Stimulated activated memory B cell treated with anti-CD40 and anti-IgM and Interleukin-4, amounts not matched to agents 10 μg/mL and 1 μg/mL and 100 μg/mL, for 72 hours (primary cell): ENCODE results near the gene TRIML1.
"Not testable (repeated sequence)": the region's sequence is repeated elsewhere in the genome, so short reads cannot be mapped to it uniquely, and the experiment has no call there.

Source experiments
- ATAC-seq: fragments of 150-1000 bp; cut with Tn5 transposase; 2 replicates; pipeline ENCODE4 v1.10.0; 2021
- H3K27ac Mint-ChIP-seq: one replicate; pipeline ENCODE4 v1.8.0; 2022; ENCODE audit warnings: mild to moderate bottlenecking, mixed read lengths
- H3K27me3 Mint-ChIP-seq: one replicate; pipeline ENCODE4 v1.8.0; 2022; ENCODE audit warnings: mixed read lengths
- H3K36me3 Mint-ChIP-seq: one replicate; pipeline ENCODE4 v1.8.0; 2022; ENCODE audit warnings: mixed read lengths
- H3K4me1 Mint-ChIP-seq: one replicate; pipeline ENCODE4 v1.8.0; 2022; ENCODE audit warnings: mixed read lengths
- H3K4me3 Mint-ChIP-seq: one replicate; pipeline ENCODE4 v1.8.0; 2022; ENCODE audit warnings: mild to moderate bottlenecking, moderate library complexity, mixed read lengths
- H3K9me3 Mint-ChIP-seq: one replicate; pipeline ENCODE4 v1.8.0; 2022; ENCODE audit warnings: mixed read lengths

The TRIML1 gene

DNA sequence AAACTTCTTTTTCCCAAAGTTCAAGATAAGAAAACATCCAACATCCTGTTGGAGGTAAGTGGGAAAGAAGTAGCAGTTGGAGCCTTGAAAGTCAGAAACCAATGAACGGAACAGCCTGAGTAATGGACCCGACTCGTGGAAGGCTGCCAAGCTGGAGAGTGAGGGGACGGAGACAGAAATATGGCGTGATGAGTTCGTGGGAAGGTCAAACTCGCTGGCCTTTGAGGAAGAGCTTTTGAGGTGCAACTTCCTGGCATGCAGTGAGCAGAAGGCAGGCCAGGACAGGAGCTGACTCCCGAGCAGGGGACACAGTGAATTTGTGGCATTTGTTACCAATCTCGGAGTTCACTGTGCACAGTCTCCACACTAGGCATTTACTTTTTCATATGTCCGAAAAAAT lies 1.0 kb upstream of the TRIML1 start:
- Mint-ChIP-seq H3K27ac (no peak overlapping the region), H3K4me3 (no peak overlapping the region), H3K4me1 (no peaks in the 10 kb centered on the region), H3K36me3 (no peaks in the 10 kb centered on the region), H3K27me3 (no peaks in the 10 kb centered on the region), H3K9me3 (no peaks in the 10 kb centered on the region)
- ATAC-seq: no peak

GRCh38 chr4:188139671-188140070 lies 430 bp downstream of the TRIML1 start:
- Mint-ChIP-seq H3K4me1 (no peaks in the 10 kb centered on the region), H3K27ac (no peak overlapping the region), H3K4me3 (no peak overlapping the region), H3K36me3 (no peaks in the 10 kb centered on the region), H3K27me3 (no peaks in the 10 kb centered on the region), H3K9me3 (no peaks in the 10 kb centered on the region)
- no peak for ATAC-seq

DNA sequence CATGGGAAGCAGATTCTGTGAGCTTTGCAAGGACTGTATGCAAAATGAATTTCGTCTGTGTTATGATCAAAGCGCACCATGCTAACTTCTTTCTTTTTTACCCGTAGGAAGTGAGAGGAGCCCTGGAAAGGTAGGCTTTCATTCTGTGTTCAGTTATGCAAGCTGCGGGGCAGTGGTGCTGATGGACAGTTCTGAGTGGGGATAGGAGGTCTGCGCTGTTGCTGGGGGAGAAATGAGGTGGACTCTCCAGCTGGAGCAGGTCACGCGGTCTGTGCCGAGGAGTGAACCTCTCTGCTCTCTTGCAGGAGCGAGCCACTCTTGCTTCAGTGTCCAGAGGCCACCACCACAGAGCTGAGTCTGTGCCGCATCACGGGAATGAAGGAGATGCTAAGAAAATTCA lies 4.5 kb downstream of the TRIML1 start:
- no peak overlapping the region for H3K4me3 Mint-ChIP-seq
- no peaks in the 10 kb centered on the region for H3K9me3 Mint-ChIP-seq
- no peak overlapping the region for H3K27ac Mint-ChIP-seq
- no peaks in the 10 kb centered on the region for H3K27me3 Mint-ChIP-seq
- no peaks in the 10 kb centered on the region for H3K4me1 Mint-ChIP-seq
- H3K36me3 Mint-ChIP-seq: no peaks in the 10 kb centered on the region
- no peak for ATAC-seq

DNA sequence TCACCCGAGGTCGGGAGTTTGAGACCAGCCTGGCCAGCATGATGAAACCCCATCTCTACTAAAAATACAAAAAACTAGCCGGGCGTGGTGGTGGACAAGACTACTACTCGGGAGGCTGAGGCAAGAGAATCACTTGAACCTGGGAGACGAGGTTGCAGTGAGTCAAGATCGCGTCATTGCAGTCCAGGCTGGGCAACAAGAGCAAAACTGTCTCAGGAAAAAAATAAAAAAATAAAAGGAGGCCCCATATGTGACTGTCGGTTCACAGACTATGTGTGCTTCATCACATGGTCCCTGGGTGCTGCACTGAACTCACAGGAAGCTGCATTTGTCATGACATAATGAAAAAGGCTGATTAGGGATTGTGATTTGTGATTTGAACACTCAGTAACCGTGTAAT lies 6.4 kb downstream of the TRIML1 start:
- Mint-ChIP-seq H3K4me1 (no peaks in the 10 kb centered on the region), H3K4me3 (no peak overlapping the region), H3K27ac (no peak overlapping the region), H3K36me3 (no peaks in the 10 kb centered on the region), H3K27me3 (no peaks in the 10 kb centered on the region), H3K9me3 (peaks cover under 1% of the 10 kb centered on the region)
- no peak for ATAC-seq

- no peaks in the 10 kb centered on the region for H3K4me1 Mint-ChIP-seq
- ATAC-seq: no peak
- peaks cover 3% of the 10 kb centered on the region for H3K9me3 Mint-ChIP-seq
- H3K4me3 Mint-ChIP-seq: no peak overlapping the region
- no peaks in the 10 kb centered on the region for H3K27me3 Mint-ChIP-seq
- H3K36me3 Mint-ChIP-seq: no peaks in the 10 kb centered on the region
- no peak overlapping the region for H3K27ac Mint-ChIP-seq
Observed at GRCh38 chr4:188146618-188147017, 7.4 kb downstream of the TRIML1 start.

DNA sequence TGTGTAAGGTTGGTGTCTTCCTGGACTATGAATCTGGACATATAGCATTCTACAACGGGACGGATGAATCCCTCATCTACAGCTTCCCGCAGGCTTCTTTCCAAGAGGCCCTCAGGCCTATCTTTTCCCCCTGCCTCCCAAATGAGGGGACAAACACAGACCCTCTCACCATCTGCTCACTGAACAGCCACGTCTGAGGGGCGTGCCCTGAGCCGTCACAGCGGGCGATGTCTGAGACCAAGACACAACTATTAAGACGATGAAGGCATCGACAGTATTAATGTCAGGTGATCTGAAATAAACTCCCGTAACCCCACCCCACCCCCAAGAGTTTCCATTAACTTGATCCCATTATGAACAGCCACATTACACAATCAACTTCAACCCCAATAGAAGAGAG lies 7.9 kb downstream of the TRIML1 start:
- Mint-ChIP-seq H3K36me3 (no peaks in the 10 kb centered on the region), H3K27me3 (no peaks in the 10 kb centered on the region), H3K9me3 (peaks cover 3% of the 10 kb centered on the region), H3K27ac (no peak overlapping the region), H3K4me3 (no peak overlapping the region), H3K4me1 (no peaks in the 10 kb centered on the region)
- no peak for ATAC-seq

DNA sequence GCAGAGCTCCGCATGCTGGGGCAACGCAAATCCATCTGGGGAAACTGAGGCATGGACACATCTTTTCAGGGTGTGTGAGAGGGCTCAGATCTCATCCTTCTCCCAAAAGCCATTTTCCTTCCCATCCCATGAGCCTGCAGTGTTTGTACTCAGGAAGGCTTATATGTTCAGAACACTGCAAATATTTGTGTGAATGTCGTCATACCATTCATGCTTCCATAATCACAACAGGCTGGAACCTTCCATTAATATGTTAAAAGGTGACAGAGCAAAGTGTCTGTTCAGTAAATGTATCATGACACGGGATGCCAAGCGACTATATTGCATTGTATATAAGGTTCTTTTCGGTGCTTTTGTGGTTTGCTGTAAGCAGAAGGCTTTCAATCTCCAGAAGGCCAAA lies 8.5 kb downstream of the TRIML1 start:
- H3K4me3 Mint-ChIP-seq: no peak overlapping the region
- no peak for ATAC-seq
- H3K9me3 Mint-ChIP-seq: peaks cover 3% of the 10 kb centered on the region
- no peaks in the 10 kb centered on the region for H3K36me3 Mint-ChIP-seq
- no peaks in the 10 kb centered on the region for H3K27me3 Mint-ChIP-seq
- no peaks in the 10 kb centered on the region for H3K4me1 Mint-ChIP-seq
- no peak overlapping the region for H3K27ac Mint-ChIP-seq

DNA sequence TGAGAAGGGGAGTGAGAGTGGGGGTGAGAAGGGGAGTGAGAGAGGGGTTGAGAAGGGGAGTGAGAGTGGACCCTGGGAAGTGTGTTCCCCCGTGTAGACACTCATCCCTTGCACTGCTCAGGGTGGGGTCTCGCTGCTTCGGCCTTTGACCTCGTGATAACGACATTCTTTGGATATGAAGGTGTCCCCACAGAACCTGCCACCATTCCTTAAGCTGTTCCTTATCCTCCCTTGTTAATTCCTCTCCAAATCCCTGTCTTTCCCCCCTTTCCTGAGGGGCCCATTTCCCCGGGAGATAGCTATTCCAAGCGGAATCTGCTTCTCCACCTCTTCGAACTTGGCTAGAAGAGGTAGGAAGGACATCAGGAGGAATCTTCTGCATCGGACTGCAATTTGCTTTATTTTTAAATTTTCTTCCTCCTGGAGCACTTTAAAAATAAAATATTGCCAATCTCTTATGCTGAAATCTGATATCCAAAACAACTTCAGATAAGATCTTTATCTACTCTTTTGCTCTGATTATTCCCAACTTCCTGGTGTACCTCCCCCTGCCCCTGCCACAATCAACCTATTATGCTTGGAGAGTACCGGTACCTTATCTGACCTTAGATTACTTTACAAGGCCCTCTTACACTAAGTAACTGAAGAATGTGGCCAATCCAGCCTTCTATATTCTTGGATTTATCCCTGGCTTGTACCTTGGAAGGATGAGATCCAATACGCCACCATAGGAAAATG lies 15.6 kb downstream of the TRIML1 start:
- Mint-ChIP-seq H3K27me3 (no peaks in the 10 kb centered on the region), H3K4me1 (no peaks in the 10 kb centered on the region), H3K36me3 (no peaks in the 10 kb centered on the region)

DNA sequence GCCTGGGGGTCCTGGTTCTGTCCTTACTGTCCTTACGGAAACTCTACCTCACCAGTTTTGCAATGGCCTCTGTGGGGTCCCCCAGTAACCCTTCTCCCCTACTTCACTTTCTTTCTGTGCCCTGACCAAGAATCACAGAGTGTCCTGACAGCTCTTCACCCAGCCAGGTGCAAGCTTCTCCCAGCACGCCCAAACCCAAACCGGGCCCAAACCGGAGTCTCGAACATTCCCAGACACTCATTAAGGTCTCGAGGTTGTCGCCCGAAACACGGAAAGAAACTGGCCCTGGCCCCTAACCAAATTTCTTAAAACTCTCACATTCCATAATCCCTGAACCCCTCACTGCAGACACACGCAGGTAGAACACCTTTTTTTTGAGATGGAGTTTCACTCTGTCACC lies 19.1 kb downstream of the TRIML1 start:
- no peaks in the 10 kb centered on the region for H3K36me3 Mint-ChIP-seq
- no peak overlapping the region for H3K27ac Mint-ChIP-seq
- H3K9me3 Mint-ChIP-seq: peaks cover 3% of the 10 kb centered on the region
- no peak for ATAC-seq
- H3K4me3 Mint-ChIP-seq: no peak overlapping the region
- H3K4me1 Mint-ChIP-seq: no peaks in the 10 kb centered on the region
- H3K27me3 Mint-ChIP-seq: no peaks in the 10 kb centered on the region

More for the DNA sequence above, 15.6 kb downstream of the TRIML1 start:
- ATAC-seq: no peak
- peaks cover 5% of the 10 kb centered on the region for H3K9me3 Mint-ChIP-seq
- no peak overlapping the region for H3K4me3 Mint-ChIP-seq
- no peak overlapping the region for H3K27ac Mint-ChIP-seq

DNA sequence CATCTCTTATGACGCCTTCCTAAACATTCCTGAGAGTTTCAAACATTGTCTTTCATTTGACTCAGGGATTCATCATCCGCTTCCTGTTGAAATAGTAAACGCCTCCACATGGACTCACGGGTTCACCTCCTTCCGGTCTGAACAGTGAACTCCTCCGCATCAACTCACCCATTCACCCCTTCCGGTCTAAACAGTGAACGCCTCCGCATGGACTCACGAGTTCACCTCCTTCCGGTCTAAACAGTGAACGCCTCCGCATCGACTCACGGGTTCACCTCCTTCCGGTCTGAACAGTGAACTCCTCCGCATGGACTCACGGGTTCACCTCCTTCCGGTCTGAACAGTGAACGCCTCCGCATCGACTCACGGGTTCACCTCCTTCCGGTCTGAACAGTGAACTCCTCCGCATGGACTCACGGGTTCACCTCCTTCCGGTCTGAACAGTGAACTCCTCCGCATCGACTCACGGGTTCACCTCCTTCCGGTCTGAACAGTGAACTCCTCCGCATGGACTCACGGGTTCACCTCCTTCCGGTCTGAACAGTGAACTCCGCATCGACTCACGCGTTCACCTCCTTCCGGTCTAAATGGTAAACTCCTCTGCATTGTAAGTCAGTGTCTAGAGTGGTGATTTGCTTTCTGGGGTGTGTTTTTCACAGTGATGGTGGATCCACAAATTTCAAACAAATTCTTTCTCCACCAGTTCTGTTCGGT lies 20.4 kb downstream of the TRIML1 start:
- not testable (repeated sequence) for H3K27me3 Mint-ChIP-seq, H3K4me3 Mint-ChIP-seq, H3K27ac Mint-ChIP-seq, H3K36me3 Mint-ChIP-seq, ATAC-seq, H3K9me3 Mint-ChIP-seq, H3K4me1 Mint-ChIP-seq

DNA sequence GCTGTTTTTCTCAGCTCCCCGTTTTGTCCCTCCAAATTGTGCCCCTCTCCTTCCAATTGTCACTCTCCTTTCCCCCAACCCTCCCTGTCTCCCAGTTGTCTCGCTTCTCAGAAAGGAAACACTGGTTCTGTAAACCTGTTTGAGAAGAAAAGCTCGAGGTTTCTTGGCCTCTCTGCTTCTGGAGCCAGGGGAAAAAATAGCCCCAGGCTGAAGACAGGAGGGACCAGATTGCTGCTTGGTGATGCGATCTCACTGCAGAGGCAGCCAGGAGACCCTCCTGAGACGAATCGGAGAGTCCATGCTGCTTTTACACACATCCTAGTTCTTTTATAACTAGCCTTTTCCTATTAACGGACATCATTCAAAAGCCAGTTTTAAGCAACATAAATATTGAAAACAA lies 21.2 kb downstream of the TRIML1 start:
- ATAC-seq: no peak
- Mint-ChIP-seq H3K4me1 (no peaks in the 10 kb centered on the region), H3K9me3 (peaks cover 3% of the 10 kb centered on the region), H3K4me3 (no peak overlapping the region), H3K27ac (no peak overlapping the region), H3K27me3 (no peaks in the 10 kb centered on the region), H3K36me3 (no peaks in the 10 kb centered on the region)

- Mint-ChIP-seq H3K4me3 (no peak overlapping the region), H3K27ac (no peak overlapping the region), H3K27me3 (no peaks in the 10 kb centered on the region), H3K9me3 (peaks cover 3% of the 10 kb centered on the region), H3K36me3 (no peaks in the 10 kb centered on the region), H3K4me1 (no peaks in the 10 kb centered on the region)
- no peak for ATAC-seq
Observed at GRCh38 chr4:188161167-188161566, 21.9 kb downstream of the TRIML1 start.

DNA sequence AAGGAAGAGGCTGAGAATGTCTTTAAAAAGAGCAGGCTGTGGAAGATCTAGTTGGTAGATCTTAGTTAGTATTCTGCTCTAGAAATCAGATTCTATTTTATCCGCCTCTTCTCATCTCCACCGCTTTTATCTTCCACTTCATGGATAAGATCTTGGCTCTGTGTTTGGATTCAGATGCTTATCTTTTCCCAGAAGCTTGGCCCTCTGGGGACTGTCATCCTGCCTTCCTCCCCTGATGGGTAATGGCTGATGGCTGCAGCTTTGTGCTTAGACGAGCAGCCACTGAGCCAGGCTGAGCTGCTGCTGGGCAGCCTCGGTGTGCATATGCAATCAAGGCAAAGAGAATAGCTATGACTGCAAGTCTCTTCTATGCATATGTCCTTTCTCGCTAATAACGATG lies 23.5 kb downstream of the TRIML1 start:
- ATAC-seq: no peak
- H3K4me1 Mint-ChIP-seq: no peaks in the 10 kb centered on the region
- no peaks in the 10 kb centered on the region for H3K27me3 Mint-ChIP-seq
- no peaks in the 10 kb centered on the region for H3K36me3 Mint-ChIP-seq
- no peak overlapping the region for H3K4me3 Mint-ChIP-seq
- H3K27ac Mint-ChIP-seq: no peak overlapping the region
- H3K9me3 Mint-ChIP-seq: no peaks in the 10 kb centered on the region

GRCh38 chr4:188168726-188169373 lies 29.6 kb downstream of the TRIML1 start:
- Mint-ChIP-seq H3K27me3 (no peaks in the 10 kb centered on the region), H3K9me3 (no peaks in the 10 kb centered on the region), H3K4me1 (no peaks in the 10 kb centered on the region), H3K27ac (no peak overlapping the region), H3K36me3 (no peaks in the 10 kb centered on the region), H3K4me3 (no peak overlapping the region)
- no peak for ATAC-seq

DNA sequence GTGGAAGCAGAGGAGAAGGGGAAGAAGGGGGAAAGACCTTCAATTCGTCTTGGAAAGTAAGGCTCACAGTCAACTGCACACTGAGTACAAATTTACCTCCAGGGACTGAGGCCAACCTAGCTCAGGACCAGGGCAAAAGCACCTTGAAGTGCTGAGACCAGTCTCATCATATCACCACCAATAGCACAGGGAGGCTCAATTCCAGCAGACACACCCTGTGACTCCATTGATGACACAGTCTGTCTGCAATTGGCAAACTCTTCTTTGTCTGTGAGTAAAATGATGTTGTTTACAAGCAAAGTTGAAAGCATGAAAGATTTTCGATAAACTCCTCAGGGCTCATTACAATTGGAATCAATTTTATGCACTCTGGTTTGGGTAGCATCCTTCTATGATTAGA lies 32.3 kb downstream of the TRIML1 start:
- H3K4me3 Mint-ChIP-seq: no peak overlapping the region

DNA sequence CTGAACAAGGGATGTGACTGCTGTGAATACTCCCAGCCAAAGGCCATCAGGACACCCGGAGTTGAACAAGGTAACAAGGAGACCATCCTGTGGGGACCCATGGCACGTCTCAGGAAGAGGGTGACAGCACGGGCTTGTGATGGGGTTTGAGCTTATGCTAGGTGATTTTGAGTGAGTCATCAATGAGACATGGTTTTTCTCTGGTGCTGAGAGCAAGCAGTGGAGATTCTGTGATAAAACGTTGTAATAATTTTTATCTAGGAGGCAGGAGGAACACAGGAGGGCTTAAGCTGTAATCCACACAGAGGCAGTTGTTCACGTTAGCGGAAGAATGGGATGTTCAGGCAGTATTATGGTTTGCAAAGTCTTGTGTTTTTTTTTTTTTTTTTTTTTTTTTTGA lies 36.0 kb downstream of the TRIML1 start:
- no peak for ATAC-seq
- Mint-ChIP-seq H3K9me3 (peaks cover 2% of the 10 kb centered on the region), H3K27me3 (no peaks in the 10 kb centered on the region), H3K4me1 (no peaks in the 10 kb centered on the region), H3K36me3 (no peaks in the 10 kb centered on the region), H3K4me3 (no peak overlapping the region), H3K27ac (no peak overlapping the region)

More for the DNA sequence above, 32.3 kb downstream of the TRIML1 start:
- ATAC-seq: no peak
- Mint-ChIP-seq H3K36me3 (no peaks in the 10 kb centered on the region), H3K4me1 (no peaks in the 10 kb centered on the region), H3K9me3 (peaks cover 2% of the 10 kb centered on the region), H3K27ac (no peak overlapping the region), H3K27me3 (no peaks in the 10 kb centered on the region)
